B cell (primary cell): Measurements from ENCODE around the gene CETN2. TPM values are rescaled to one million over a fixed set of nuclear protein-coding genes. Genes with fewer than 3 reads are reported as not detected.

Experiments
- ATAC-seq: fragments of 200-7000 bp; cut with Tn5 transposase; one replicate; pipeline ENCODE4 v1.10.0; 2021; ENCODE audit warnings: low read depth, mild to moderate bottlenecking, moderate number of reproducible peaks, moderate library complexity
- CTCF ChIA-PET: fragments of 350-600 bp; sonication (Branson Sonifier 250); formaldehyde crosslinking; loops from one replicate; lab custom pipeline; 2021; ENCODE audit warnings: antibody characterized with exemption, inconsistent platforms; lab: Charles Lee
- POLR2A ChIA-PET: fragments of 350-600 bp; sonication (Branson Sonifier 250); formaldehyde crosslinking; loops from one replicate; lab custom pipeline; 2021; ENCODE audit warnings: antibody characterized with exemption; lab: Charles Lee
- DNase-seq: peaks from one replicate; pipeline ENCODE4 v3.0.0; 2013
- H2AFZ ChIP-seq: 2 replicates; pipeline ENCODE4 v1.6.1; 2012; ENCODE audit warnings: mild to moderate bottlenecking, low read depth, low read length; ENCODE audit not compliant: insufficient read depth, poor library complexity, severe bottlenecking
- H3K27ac ChIP-seq, 2 donors: 1 replicate in 1 of 2; 2 replicates in 1 of 2; pipeline ENCODE4 v1.5.1; 2012 to 2013; ENCODE audit warnings: low read length in 2 of 2, mild to moderate bottlenecking in 2 of 2, moderate library complexity in 1 of 2
- H3K27me3 ChIP-seq, 4 experiments: fragments of 200-600 bp in 1 of 4; sonication (generic) in 1 of 4; replicated peaks in 1 of 4; 1 replicate in 2 of 4; 2 replicates in 2 of 4; pipeline versions ENCODE4 v1.6.1 to v1.7.0; 2013 to 2016; ENCODE audit warnings: low read length in 3 of 4, mild to moderate bottlenecking in 2 of 4, mixed read lengths in 1 of 4, moderate library complexity in 1 of 4; ENCODE audit not compliant: insufficient read depth in 4 of 4, control insufficient read depth in 3 of 4; ENCODE audit errors: control extremely low read depth in 1 of 4
- H3K36me3 ChIP-seq, 2 experiments: replicated peaks in 1 of 2; 1 replicate in 1 of 2; 2 replicates in 1 of 2; pipeline versions ENCODE4 v1.6.1 to v1.7.1; 2013; ENCODE audit warnings: low read length in 1 of 2; ENCODE audit not compliant: insufficient read depth in 2 of 2, control insufficient read depth in 1 of 2; ENCODE audit errors: control extremely low read depth in 1 of 2, extremely low read depth in 1 of 2
- H3K4me1 ChIP-seq, 2 donors: fragments of 200-600 bp in 1 of 2; sonication (generic) in 1 of 2; 1 replicate in 1 of 2; 2 replicates in 1 of 2; pipeline versions ENCODE4 v1.5.1 to v1.6.1; 2013 to 2017; ENCODE audit warnings: low read length in 2 of 2; ENCODE audit not compliant: control insufficient read depth in 2 of 2, insufficient read depth in 2 of 2
- H3K4me2 ChIP-seq: replicated peaks from 2 replicates; pipeline ENCODE3; 2012; ENCODE audit warnings: mild to moderate bottlenecking, low read depth, low read length; ENCODE audit not compliant: poor library complexity, severe bottlenecking
- H3K4me3 ChIP-seq, 5 experiments: fragments of 200-600 bp in 1 of 5; sonication (generic) in 1 of 5; 1 replicate in 3 of 5; 2 replicates in 2 of 5; pipeline versions ENCODE4 v1.5.1 to v1.7.0; 2011 to 2016; ENCODE audit warnings: low read length in 4 of 5, mild to moderate bottlenecking in 4 of 5, low read depth in 2 of 5, control low read depth in 1 of 5, moderate library complexity in 1 of 5; ENCODE audit not compliant: insufficient read depth in 1 of 5; ENCODE audit errors: control extremely low read depth in 1 of 5, extremely low read depth in 1 of 5
- H3K79me2 ChIP-seq: fragments of 200-600 bp; sonication (generic); one replicate; pipeline ENCODE4 v1.6.0; 2016; ENCODE audit warnings: low read length; ENCODE audit not compliant: control insufficient read depth, insufficient read depth
- H3K9ac ChIP-seq: fragments of 200-600 bp; sonication (generic); 2 replicates; pipeline ENCODE4 v1.6.1; 2017; ENCODE audit warnings: mild to moderate bottlenecking, low read length, moderate library complexity
- H3K9me3 ChIP-seq, 3 donors: one replicate each; pipeline versions ENCODE4 v1.6.1 to v1.7.1; 2013; ENCODE audit warnings: low read length in 2 of 3; ENCODE audit not compliant: control insufficient read depth in 2 of 3, insufficient read depth in 1 of 3; ENCODE audit errors: control extremely low read depth in 1 of 3
- H4K20me1 ChIP-seq: 2 replicates; pipeline ENCODE4 v1.6.0; 2012; ENCODE audit warnings: mild to moderate bottlenecking, low read length; ENCODE audit not compliant: insufficient read depth, control insufficient read depth, poor library complexity, severe bottlenecking
- H3K27ac Mint-ChIP-seq: one replicate; pipeline ENCODE4 v1.8.0; 2021; ENCODE audit warnings: mixed read lengths
- H3K27me3 Mint-ChIP-seq: one replicate; pipeline ENCODE4 v1.8.0; 2021; ENCODE audit warnings: mixed read lengths
- H3K4me1 Mint-ChIP-seq: one replicate; pipeline ENCODE4 v1.8.0; 2021; ENCODE audit warnings: mixed read lengths
- H3K4me3 Mint-ChIP-seq: one replicate; pipeline ENCODE4 v1.8.0; 2021; ENCODE audit warnings: mixed read lengths
- H3K9me3 Mint-ChIP-seq: one replicate; pipeline ENCODE4 v1.8.0; 2022; ENCODE audit warnings: mixed read lengths; ENCODE audit not compliant: insufficient read depth
- EZH2 ChIP-seq: IDR thresholded peaks from 2 replicates; pipeline ENCODE4 v1.6.1; 2012; ENCODE audit warnings: borderline replicate concordance, low read depth, mild to moderate bottlenecking, moderate library complexity, low read length; ENCODE audit not compliant: insufficient read depth, poor library complexity, severe bottlenecking
- WGBS: methylation state at CpG from one replicate; pipeline ENCODE4 v1.1.5; 2013; ENCODE audit warnings: missing lambda C conversion rate; ENCODE audit not compliant: insufficient coverage; 5-methylcytosine and 5-hydroxymethylcytosine counted together
- intact Hi-C: fragments of 100-400 bp; cut with micrococcal nuclease; formaldehyde crosslinking; loops from one replicate; pipeline ENCODE4 v1.10.0; 2022
- polyA plus RNA-seq: library from polyadenylated mRNA; depleted of rRNA; stranded (reverse); fragments of >200 nt; gene quantifications from 2 replicates; pipeline ENCODE4 v1.2.3, GENCODE V29; 2012
- total RNA-seq, 2 donors: library from RNA; stranded (reverse); fragments of 120-200 nt in 1 of 2; gene quantifications; 1 replicate in 1 of 2; 2 replicates in 1 of 2; pipeline versions ENCODE4 v1.2.3 to v1.2.4, GENCODE V29; 2013 to 2022
- TF ChIP-seq, protein P1 (sequence below): fragments of 200-600 bp; IDR thresholded peaks from one replicate; pipeline ENCODE4 v1.8.0; 2022; ENCODE audit warnings: antibody characterized with exemption, mild to moderate bottlenecking

The CETN2 gene
- total and polyA plus RNA-seq, 2 donors (not counting 1 experiment from before 2014, with no cell fraction given): 3.3 to 9.4 TPM

DNA sequence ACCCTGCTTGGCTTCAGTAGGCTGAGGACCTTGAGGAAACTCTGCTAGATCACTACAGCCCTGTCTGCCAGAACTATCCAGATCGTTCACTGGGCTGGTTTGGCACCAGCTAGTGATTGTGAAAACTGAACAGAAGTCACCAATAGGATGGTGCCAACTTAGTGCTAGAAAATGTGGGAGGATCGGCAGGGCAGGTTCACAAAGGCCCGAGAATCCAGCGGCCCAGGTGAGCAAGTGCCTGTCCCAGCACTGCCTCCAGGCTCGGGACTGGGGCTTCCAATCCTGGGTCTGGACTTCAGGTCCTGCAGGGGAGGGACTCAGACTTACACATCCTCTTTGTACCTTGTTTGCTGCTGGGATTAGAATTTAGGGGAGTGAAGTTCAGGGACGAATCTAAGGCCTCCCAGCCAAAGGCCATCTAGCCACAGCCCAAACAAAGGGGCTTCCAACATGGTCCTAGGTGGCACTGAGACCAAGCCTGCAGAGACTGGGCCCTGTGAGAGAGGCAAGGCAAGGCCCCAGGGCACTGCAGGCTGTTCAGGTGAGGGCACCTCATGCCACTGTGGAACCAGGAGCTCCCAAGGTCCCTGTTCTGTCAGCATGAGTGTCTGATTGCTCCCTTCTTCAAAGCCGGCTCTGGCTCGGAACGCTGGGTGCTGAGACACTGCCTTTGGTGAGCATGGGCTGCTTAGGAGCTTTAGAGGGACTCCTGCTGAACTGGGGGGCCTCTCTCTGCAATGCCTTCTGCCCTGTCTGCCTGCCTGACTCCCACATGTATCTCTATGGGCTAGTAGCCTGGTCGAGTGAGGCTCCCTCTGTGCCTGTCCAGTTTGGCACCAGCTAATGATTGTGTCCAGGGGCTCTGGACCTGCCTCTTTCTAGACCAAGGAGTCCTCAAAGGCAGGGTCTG lies 46.6 kb upstream of the CETN2 start:
- TF ChIP-seq, protein P1, sequence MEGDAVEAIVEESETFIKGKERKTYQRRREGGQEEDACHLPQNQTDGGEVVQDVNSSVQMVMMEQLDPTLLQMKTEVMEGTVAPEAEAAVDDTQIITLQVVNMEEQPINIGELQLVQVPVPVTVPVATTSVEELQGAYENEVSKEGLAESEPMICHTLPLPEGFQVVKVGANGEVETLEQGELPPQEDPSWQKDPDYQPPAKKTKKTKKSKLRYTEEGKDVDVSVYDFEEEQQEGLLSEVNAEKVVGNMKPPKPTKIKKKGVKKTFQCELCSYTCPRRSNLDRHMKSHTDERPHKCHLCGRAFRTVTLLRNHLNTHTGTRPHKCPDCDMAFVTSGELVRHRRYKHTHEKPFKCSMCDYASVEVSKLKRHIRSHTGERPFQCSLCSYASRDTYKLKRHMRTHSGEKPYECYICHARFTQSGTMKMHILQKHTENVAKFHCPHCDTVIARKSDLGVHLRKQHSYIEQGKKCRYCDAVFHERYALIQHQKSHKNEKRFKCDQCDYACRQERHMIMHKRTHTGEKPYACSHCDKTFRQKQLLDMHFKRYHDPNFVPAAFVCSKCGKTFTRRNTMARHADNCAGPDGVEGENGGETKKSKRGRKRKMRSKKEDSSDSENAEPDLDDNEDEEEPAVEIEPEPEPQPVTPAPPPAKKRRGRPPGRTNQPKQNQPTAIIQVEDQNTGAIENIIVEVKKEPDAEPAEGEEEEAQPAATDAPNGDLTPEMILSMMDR: no peak
- TF ChIP-seq EZH2: no peak
- intact Hi-C loops: no loop called here
- Mint-ChIP-seq H3K27me3 (no peaks in the 10 kb centered on the region), H3K4me1 (peaks cover 4% of the 10 kb centered on the region), H3K4me3 (no peak overlapping the region), H3K9me3 (no peaks in the 10 kb centered on the region), H3K27ac (no peak overlapping the region)
- Histone ChIP-seq H3K4me3 (no peak overlapping the region), H3K27me3 (no peaks in the 10 kb centered on the region), H3K36me3 (no peaks in the 10 kb centered on the region), H3K79me2 (no peaks in the 10 kb centered on the region), H3K4me1 (peaks cover 0 to under 1% of the 10 kb centered on the region in 2 donors), H3K27ac (no peak overlapping the region), H3K4me2 (no peak overlapping the region), H3K9me3 (no peaks in the 10 kb centered on the region), H2AFZ (no peak overlapping the region), H3K9ac (no peak overlapping the region), H4K20me1 (no peaks in the 10 kb centered on the region)
- no peak for DNase-seq
- ChIA-PET CTCF (no interaction called here), POLR2A (no interaction called here)
- ATAC-seq: no peak
- WGBS: 90% methylated on average over 3 of the region's 10 CpGs

DNA sequence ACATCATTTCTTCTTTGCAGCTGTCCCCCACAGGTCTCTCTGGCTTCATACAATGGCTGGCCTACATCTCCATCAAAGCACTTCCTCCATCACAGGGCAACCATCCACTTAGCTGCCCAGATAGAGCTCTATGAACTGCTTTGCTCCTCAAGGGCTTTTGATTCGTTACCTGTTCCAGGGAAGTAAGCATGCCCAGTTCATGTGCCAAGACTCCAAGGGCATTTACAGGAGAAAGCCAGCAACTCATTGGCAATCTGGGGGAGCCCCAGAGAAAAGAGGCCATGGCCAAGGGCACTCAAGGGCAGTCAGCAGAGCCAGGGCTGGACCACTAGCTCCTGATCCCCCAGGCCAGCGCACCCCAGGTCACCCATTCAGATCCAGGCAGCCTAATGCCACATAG lies 42.8 kb upstream of the CETN2 start:
- peaks cover 0 to 6% of the 10 kb centered on the region in 2 donors for H3K4me1 ChIP-seq
- DNase-seq: no peak
- intact Hi-C loops: no loop called here
- no peak overlapping the region for H2AFZ ChIP-seq
- no peak for ATAC-seq
- TF ChIP-seq, protein P1: no peak
- no peak for TF ChIP-seq EZH2
- no peak overlapping the region for H3K9ac ChIP-seq
- no peak overlapping the region for H3K4me2 ChIP-seq
- ChIA-PET CTCF (no interaction called here), POLR2A (no interaction called here)
- H3K36me3 ChIP-seq: no peaks in the 10 kb centered on the region
- Mint-ChIP-seq H3K4me3 (no peak overlapping the region), H3K9me3 (no peaks in the 10 kb centered on the region), H3K27me3 (no peaks in the 10 kb centered on the region), H3K4me1 (peaks cover 11% of the 10 kb centered on the region), H3K27ac (no peak overlapping the region)
- no peak overlapping the region for H3K4me3 ChIP-seq
- H3K27me3 ChIP-seq: no peaks in the 10 kb centered on the region
- H3K9me3 ChIP-seq: peaks cover 0 to 9% (median 0%) of the 10 kb centered on the region in 3 donors
- H3K27ac ChIP-seq: no peak overlapping the region
- H4K20me1 ChIP-seq: no peaks in the 10 kb centered on the region
- WGBS: 100% methylated on average over 1 of the region's 2 CpGs
- H3K79me2 ChIP-seq: no peaks in the 10 kb centered on the region
